GM12873 (cell line): ENCODE results near the gene GPR17.

Source experiments
- TF ChIP-seq, protein P1 (sequence below): IDR thresholded peaks from 2 replicates; pipeline ENCODE4 v1.5.1; 2012; ENCODE audit warnings: low read depth, mild to moderate bottlenecking, moderate library complexity, low read length, control low read depth; ENCODE audit not compliant: insufficient read depth; ENCODE audit errors: missing control alignments

The GPR17 gene

DNA sequence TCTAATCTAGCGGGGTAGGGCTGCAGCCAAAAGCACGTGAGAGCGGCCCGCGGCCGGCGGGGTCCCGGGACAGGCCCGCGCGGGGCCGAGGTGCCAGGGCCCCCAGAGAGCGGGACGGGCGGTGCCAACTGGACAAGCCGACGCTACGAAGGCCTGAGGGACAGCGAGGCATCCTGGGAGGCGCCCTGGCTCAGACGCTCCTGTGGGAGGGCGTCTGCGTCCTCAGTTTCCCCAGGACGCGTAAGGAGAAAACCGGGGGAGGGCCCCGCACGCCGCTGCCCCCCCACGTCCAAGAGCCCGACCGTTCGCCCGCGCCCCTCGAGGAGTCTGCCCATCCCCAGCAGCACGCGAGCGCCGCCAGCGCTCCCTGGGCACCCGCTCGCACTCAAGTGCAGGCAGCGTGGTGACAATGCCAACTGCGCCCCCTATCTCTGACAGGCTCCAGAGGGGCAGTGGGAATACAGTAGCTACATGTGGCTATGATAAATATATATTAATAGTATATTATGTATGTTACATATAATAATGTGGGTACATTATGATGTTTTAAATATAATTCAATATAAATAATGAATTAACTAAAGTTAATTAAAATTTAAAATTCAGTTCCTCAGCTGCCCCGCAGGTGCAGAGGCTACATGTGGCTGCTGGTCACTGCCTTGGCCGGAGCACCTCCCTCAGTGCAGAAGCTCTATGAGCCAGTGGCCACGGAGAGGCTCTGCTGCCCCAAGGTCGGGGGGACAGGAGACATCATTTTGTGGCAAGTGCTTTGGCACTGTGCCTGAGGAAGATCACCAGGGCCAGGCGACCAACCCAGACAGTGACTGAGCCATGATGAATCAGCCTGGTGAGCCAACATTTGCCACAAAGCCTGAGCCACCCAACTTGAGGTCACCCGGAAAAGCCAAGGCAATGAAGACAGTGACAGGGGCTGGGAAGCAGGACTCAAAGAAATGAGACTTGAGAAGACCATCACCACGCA lies 49.8 kb downstream of the GPR17 start:
- TF ChIP-seq, protein P1, sequence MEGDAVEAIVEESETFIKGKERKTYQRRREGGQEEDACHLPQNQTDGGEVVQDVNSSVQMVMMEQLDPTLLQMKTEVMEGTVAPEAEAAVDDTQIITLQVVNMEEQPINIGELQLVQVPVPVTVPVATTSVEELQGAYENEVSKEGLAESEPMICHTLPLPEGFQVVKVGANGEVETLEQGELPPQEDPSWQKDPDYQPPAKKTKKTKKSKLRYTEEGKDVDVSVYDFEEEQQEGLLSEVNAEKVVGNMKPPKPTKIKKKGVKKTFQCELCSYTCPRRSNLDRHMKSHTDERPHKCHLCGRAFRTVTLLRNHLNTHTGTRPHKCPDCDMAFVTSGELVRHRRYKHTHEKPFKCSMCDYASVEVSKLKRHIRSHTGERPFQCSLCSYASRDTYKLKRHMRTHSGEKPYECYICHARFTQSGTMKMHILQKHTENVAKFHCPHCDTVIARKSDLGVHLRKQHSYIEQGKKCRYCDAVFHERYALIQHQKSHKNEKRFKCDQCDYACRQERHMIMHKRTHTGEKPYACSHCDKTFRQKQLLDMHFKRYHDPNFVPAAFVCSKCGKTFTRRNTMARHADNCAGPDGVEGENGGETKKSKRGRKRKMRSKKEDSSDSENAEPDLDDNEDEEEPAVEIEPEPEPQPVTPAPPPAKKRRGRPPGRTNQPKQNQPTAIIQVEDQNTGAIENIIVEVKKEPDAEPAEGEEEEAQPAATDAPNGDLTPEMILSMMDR = peak; percentile 38

DNA sequence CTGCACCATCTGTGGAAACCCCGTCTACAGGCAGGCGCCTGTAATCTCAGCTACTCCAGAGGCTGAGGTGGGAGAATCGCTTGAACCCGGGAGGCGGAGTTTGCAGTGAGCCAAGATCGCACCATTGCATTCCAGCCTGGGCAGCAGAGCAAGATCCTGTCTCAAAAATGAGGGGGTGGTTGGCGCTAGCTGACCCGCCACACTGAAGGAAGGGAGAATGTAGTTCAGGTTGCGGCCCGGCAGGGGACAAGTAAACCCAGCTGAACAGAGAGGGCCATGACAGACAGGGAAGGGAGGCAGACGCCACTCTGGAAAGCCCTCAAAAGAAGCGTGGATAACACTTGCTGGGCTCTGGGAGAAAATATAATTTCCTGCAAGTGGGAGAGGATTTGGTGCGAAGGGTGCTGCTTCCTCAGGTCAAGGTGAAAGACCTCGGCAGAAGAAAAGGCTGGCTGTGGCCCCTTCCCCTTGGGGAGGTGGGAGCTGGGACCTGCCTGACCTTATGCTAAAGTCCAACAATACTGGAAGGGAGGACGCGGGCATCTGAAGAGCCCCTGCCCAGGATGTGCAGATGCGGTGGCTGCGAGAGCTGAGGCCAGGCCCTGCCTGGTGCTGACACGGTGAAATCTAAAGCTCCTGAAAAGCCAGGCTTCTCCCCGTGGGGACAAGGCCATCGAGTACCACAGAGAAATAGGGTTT lies 51.7 kb downstream of the GPR17 start:
- TF ChIP-seq, protein P1 = no peak

DNA sequence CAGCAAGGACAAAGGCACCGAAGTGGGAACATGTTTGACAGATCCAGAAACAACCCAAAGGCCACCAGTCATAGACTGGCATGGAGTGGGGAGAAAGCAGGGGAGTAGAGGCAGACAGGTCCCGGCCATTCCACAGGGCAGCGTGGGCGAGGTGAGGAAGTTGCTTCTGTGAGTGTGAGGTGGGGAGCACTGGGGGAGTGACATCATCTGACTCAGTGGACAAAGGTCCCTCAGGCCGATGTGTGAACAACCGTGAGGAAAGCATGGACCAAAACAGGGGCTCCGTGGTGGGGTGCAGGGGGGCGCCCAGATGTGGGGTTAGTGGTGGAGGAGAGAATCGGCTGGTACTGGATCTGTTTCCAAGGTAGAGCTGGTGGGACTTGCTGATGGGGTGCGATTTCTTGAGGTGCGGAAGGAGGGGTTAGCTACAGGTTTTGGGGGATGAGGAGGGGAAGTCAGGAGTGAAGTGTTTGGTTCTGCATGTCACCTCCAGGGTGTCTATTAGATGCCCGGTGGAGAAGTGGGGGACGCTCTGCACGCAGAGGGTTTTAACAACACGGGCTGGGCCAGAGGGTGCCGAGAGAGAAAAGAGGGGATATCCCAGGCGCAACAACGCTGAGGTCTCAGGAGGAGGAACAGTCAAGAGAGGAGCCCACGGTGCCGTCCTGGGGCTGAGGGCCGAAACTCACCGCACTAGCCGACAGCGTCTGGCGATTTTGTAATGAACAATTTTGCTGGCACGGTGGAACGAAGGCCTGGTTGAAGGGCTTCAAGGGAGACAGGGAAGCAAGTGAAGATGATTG lies 52.8 kb downstream of the GPR17 start:
- TF ChIP-seq, protein P1 = no peak

DNA sequence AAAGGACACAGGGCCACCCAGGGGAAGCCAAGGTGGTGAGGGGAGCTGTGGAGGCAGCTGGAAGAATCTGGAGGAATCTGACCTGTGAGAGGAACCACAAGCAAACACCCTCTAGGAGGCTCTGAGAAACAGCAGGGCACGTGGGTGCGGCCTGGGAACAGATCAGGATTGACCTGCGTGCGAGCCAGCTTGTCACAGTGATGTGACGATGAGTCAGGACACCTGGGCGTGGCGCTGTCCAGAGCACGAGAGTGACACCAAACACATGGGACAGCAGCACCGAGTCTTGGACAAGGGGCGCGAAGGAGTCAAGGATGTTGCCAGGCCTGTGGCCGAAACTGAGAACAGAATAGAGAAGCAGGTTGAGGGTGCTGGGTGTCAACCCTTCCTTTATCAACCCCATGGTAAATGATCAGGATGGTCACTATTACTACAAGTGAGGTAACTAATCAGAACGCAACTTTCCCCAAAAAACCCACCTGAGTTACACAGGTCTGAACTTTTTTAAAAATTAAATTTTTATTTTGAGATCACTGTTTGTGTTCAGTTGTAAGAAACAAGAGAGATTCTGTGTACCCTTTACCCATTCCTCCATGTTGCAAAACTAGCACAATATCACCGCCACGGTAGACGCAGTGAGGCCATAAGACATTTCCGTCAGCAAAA lies 54.7 kb downstream of the GPR17 start:
- TF ChIP-seq, protein P1 = peak; percentile 19

DNA sequence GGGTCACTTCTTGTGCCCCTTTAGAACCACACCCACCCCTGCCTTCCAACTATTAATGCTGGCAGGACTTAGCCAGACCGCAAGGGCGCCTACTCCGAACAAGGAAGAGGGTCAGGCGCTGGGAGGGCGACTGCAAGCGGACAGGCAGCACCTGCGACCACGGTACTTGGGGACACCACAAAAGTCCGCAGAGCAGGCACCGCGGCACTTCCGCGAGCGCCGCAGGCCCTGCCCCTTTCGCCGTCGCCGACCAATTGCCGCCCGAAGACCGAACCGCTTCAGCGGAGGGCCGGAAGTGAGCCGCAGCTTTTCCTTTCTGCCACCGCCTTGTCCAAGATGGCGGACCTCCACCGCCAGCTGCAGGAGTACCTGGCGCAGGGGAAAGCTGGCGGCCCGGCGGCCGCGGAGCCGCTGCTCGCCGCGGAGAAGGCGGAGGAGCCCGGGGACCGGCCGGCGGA lies 55.3 kb downstream of the GPR17 start, which contains the start of gene SFT2D3:
Gene SFT2D3 (plus strand): TSS at position 305 of the 458 bp plus-strand sequence. CDS start 32 bp downstream, at position 337.
- TF ChIP-seq, protein P1 = no peak

DNA sequence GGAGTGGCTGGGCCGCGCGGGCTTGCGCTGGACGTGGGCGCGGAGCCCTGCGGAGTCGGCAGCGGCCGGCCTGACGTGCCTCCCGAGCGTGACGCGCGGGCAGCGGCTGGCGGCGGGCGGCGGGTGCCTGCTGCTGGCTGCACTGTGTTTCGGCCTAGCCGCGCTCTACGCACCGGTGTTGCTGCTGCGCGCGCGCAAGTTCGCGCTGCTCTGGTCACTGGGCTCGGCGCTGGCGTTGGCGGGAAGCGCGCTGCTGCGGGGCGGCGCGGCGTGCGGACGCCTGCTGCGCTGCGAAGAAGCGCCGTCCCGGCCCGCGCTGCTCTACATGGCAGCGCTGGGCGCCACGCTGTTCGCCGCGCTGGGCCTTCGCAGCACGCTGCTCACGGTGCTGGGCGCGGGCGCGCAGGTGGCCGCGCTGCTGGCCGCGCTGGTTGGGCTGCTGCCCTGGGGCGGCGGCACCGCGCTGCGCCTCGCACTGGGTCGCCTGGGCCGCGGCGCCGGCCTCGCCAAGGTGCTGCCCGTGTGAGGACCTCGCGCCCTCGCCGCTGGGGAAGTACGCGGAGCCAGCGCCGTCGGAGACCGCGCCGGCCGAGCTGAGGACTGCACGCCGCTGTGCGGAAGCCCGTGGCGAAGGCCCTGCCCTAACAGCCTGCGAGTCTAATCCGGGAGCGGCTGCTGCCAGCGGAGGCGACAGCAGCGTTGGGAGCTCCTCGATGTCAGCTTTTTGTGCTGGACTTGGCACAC lies 55.9 kb downstream of the GPR17 start:
- TF ChIP-seq, protein P1 = peak; percentile 42
